RWPE1 (cell line): Measurements from ENCODE around the gene FAM151B.
A peak's percentile ranks its signal among the peaks of the same experiment; 100 is the strongest.
"Not testable (repeated sequence)": the region's sequence is repeated elsewhere in the genome, so short reads cannot be mapped to it uniquely, and the experiment has no call there.

Experiments used
- CTCF ChIA-PET: fragments of 350-600 bp; sonication (Branson Sonifier 250); formaldehyde crosslinking; extraction: SDS; loops from one replicate; lab custom pipeline; 2021; lab: Yijun Ruan, JAX
- POLR2A ChIA-PET: fragments of 400-600 bp; formaldehyde crosslinking; extraction: SDS; loops from one replicate; lab custom pipeline; 2020; ENCODE audit warnings: antibody characterized with exemption; ENCODE audit not compliant: low non-redundant PET; lab: Yijun Ruan, JAX
- DNase-seq: peaks from one replicate; pipeline ENCODE4 v3.0.0; 2012; ENCODE audit warnings: low spot score
- H3K27ac ChIP-seq: fragments of 450-650 bp; 2 replicates; pipeline ENCODE4 v1.5.1; 2017
- TF ChIP-seq, protein P1 (sequence below): fragments of 450-650 bp; conservative IDR thresholded peaks from 2 replicates; pipeline ENCODE4 v1.5.1; 2017; ENCODE audit warnings: low read depth, mild to moderate bottlenecking

FAM151B gene

DNA sequence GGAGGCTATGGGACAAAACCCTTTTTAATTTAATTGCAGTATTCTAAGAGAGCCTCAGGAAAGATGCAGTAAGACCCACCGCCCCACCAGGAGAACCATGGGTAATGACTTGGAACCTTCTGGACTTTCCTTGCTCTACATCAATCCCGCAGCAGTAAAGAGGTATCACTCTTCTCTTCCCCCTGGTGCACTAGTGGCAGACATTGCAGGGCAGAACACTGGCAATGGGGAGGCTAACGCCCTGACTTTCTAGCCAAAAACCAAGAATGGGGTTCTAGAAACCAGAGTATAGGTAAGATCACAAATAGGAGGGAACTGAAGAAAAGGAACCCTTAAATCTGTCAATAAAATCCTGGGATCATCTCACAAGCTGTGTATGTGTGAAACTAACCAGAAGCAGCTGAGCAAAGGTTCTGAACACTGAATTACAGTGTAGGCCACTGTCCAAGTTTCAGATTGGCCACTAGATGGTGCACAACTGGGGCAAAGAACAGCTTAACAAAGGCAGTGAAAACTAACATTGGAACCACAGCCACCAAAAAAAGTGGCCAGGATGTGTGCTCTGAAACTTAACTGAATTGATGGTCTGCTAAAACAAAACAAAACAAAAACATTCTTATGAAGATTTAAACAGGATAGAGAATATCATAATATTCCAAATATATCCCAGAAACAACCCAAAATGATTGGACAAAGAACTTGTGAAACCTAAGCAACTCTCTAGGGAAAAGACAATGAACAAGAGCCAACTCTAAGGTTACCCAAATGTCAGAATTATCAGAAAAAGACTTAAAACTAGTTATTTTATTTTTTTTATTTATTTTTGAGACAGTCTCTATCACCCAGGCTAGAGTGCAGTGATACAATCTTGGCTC, 6.6 kb upstream of the FAM151B start:
- TF ChIP-seq, protein P1, sequence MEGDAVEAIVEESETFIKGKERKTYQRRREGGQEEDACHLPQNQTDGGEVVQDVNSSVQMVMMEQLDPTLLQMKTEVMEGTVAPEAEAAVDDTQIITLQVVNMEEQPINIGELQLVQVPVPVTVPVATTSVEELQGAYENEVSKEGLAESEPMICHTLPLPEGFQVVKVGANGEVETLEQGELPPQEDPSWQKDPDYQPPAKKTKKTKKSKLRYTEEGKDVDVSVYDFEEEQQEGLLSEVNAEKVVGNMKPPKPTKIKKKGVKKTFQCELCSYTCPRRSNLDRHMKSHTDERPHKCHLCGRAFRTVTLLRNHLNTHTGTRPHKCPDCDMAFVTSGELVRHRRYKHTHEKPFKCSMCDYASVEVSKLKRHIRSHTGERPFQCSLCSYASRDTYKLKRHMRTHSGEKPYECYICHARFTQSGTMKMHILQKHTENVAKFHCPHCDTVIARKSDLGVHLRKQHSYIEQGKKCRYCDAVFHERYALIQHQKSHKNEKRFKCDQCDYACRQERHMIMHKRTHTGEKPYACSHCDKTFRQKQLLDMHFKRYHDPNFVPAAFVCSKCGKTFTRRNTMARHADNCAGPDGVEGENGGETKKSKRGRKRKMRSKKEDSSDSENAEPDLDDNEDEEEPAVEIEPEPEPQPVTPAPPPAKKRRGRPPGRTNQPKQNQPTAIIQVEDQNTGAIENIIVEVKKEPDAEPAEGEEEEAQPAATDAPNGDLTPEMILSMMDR = peak; percentile 75
- H3K27ac ChIP-seq = no peak overlapping the region
- ChIA-PET CTCF (interaction anchor here (0.5 to 2.4 kb wide), 9 partner anchors 14 to 642 kb away, joined by 3 to 11 read pairs (median 4); partner anchors contain the start of gene MSH3), POLR2A (no interaction called here)
- DNase-seq = peak; percentile 62

DNA sequence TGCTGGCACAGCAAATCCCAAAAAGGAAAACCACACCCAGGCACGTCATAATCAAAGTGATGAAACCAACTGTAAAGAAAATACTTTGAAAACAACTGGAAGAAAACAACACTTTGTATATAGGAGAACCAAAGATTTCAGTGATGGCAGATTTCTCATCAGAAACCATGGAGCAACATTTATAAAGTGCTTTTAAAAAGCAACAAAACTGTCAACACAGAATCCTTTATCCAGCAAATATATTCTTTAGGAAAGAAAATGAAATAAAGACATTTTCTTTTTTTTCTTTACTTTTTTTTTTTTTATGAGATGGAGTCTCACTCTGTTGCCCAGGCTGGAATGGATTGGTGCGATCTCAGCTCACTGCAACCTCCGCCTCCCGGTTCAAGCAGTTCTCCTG, 5.3 kb upstream of the FAM151B start:
- no peak overlapping the region for H3K27ac ChIP-seq
- DNase-seq = no peak
- ChIA-PET POLR2A (no interaction called here), CTCF (interaction anchor here (2.4 kb wide), 1 partner anchor 190 kb away, joined by 11 read pairs; no protein-coding TSS in a partner anchor)
- TF ChIP-seq, protein P1 = no peak

DNA sequence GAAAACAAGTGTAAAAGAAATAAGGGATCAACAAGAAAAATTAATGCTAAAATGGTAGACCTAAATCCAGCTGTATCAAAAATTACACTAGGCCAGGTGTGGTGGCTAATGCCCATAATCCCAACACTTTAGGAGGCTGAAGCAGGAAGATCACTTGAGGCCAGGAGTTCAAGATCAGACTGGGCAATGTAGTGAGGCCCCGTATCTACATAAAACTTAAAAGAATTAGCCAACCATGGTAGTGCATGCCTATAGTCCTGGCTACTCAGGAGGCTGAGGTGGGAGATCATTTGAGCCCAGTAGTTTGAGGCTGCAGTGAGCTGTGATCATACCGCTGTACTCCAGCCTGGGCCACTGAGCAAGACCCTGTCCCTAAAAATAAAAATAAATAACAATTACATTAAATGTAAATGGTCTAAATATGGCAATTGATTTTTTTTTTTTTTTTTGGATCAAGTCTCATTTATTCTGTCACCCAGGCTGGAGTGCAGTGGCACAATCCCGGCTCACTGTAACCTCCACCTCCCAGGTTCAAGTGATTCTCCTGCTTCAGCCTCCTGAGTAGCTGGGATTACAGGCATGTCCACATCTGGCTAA, 4.2 kb upstream of the FAM151B start:
- POLR2A ChIA-PET = no interaction called here
- CTCF ChIA-PET = interaction anchor here (0.6 to 0.9 kb wide), 3 partner anchors 32 to 195 kb away, joined by 3 read pairs; no protein-coding TSS in a partner anchor

DNA sequence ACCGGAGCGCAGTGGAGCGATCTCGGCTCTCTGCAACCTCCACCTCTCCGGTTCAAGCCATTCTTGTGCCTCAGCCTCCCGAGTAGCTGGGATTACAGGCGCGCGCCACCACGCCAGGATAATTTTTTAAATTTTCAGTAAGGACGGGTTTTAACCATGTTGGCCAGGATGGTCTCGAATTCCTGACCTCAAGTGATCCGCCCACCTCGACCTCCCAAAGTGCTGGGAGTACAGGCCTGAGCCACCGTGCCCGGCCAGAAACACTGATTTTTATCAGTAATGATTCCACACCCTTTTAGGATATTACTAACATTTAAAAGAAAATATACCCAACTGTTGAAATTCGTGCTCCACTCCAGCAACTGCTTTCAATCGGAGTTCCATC, 464 bp upstream of the FAM151B start:
- H3K27ac ChIP-seq = peak overlapping the region; percentile 86
- CTCF ChIA-PET = interaction anchor here (0.5 to 0.9 kb wide), 6 partner anchors 16 to 1772 kb away, joined by 3 to 4 read pairs (median 3); no protein-coding TSS in a partner anchor
- TF ChIP-seq, protein P1 = no peak
- POLR2A ChIA-PET = no interaction called here
- no peak for DNase-seq

More for the DNA sequence above, 4.2 kb upstream of the FAM151B start:
- TF ChIP-seq, protein P1 = no peak
- H3K27ac ChIP-seq = no peak overlapping the region
- no peak for DNase-seq

DNA sequence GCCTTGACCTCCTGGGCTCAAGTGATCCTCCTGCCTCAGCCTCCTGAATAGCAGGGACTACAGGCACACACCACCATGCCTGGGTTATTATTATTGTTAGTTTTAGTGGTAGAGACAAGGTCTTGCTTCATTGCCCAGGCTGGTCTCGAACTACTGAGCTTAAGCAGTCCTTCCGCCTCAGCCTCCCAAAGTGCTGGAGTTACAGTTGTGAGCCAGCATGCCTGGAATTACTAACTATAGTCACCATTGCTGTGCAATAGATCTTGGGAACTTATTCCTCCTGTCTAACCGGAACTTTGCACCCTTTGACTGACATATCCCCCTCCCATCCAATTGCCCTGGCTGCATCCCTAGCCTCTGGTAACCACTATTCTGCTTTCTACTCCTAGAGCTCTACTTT, 3.4 kb downstream of the FAM151B start:
- POLR2A ChIA-PET = no interaction called here
- TF ChIP-seq, protein P1 = no peak
- no peak for DNase-seq
- no peak overlapping the region for H3K27ac ChIP-seq
- CTCF ChIA-PET = interaction anchor here (0.7 kb wide), 1 partner anchor 15 kb away, joined by 3 read pairs; no protein-coding TSS in a partner anchor

DNA sequence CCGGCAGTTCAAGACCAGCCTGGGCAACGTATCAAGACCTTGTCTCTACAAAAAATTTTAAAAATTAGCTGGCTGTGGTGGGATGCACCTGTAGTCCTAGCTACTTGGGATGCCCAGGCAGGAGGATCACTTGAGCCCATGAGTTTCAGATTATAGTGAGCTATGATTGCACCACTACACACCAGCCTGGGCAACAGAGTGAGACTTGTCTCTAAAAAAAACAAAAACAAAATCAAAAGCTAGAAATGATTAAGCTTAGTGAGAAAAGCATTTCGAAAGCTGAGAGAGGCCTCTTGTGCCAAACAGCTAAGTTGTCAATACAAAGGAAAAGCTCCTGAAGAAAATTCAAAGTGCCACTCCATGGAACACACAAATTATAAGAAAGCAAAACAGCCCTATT, 4.8 kb downstream of the FAM151B start:
- ChIA-PET POLR2A (no interaction called here), CTCF (interaction anchor here (0.6 kb wide), 1 partner anchor 118 kb away, joined by 9 read pairs; no protein-coding TSS in a partner anchor)
- H3K27ac ChIP-seq = no peak overlapping the region
- TF ChIP-seq, protein P1 = no peak
- no peak for DNase-seq

DNA sequence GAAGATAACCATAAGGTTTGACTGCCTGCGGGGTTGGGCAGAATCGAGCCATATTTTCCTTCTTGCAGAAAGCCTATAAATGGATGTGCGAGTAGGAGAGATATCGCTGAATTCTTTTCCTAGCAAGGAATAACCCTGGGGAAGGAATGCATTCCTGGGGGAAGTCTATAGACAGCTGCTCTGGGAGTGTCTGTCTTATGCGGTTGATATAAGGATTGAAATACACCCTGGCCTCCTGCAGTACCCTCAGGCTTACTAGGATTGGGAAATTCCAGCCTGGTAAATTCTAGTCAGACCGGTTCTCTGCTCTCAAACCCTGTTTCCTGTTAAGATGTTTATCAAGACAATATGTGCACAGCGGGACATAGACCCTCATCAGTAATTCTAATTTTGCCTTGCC, 5.5 kb downstream of the FAM151B start:
- H3K27ac ChIP-seq, DNase-seq, CTCF ChIA-PET, POLR2A ChIA-PET: not testable (repeated sequence)
